ENCODE data around the gene GRID1. TPM values are rescaled to one million over a fixed set of nuclear protein-coding genes. Genes with fewer than 3 reads are reported as not detected.

GRID1 gene
- total RNA-seq, 1 experiment from 2014 or later, result 0.37 TPM

- TF ChIP-seq NR1H2 (CRISPR knock-in tag; IDR thresholded peaks at IDR 0.05), result no peak
Measured at GRCh38 chr10:86248062-86248461, 118.5 kb downstream of the GRID1 start (continued).

- H3K36me3 Mint-ChIP-seq, result peaks cover 10% of the 10 kb centered on the region
- ChIA-PET CTCF (interaction anchor here (0.6 to 1.2 kb wide), 2 partner anchors 45 to 147 kb away, joined by 3 to 5 read pairs; no protein-coding TSS in a partner anchor), POLR2A (no interaction called here)
- peaks cover 6% of the 10 kb centered on the region; the same call in 1 of the 2 replicates for H3K4me1 Mint-ChIP-seq
- ATAC-seq (no peak), DNase-seq (ENCODE audit: low spot score) (no peak)
- TF ChIP-seq NR2C2 (CRISPR knock-in tag; IDR thresholded peaks at IDR 0.05) (no peak), ELF4 (CRISPR knock-in tag; IDR thresholded peaks at IDR 0.05; ENCODE audit: low read depth) (no peak), GTF2I (CRISPR knock-in tag; conservative IDR thresholded peaks at IDR 0.05) (no peak), E2F1 (CRISPR knock-in tag; IDR thresholded peaks at IDR 0.05) (no peak), ATF6 (CRISPR knock-in tag; IDR thresholded peaks at IDR 0.05) (no peak), STAT6 (CRISPR knock-in tag; conservative IDR thresholded peaks at IDR 0.05; ENCODE audit: low read depth) (no peak), RORB (CRISPR knock-in tag; IDR thresholded peaks at IDR 0.05) (no peak), ZNF317 (CRISPR knock-in tag; IDR thresholded peaks at IDR 0.05; ENCODE audit: borderline replicate concordance, low read depth) (no peak), ZMAT4 (CRISPR knock-in tag; IDR thresholded peaks at IDR 0.05) (no peak), NFYB (CRISPR knock-in tag; conservative IDR thresholded peaks at IDR 0.05; ENCODE audit: low read depth) (no peak), CREB1 (CRISPR knock-in tag; IDR thresholded peaks at IDR 0.05) (no peak), ZNF425 (CRISPR knock-in tag; conservative IDR thresholded peaks at IDR 0.05) (no peak), ZNF232 (CRISPR knock-in tag; IDR thresholded peaks at IDR 0.05) (no peak), TCF7 (CRISPR knock-in tag; IDR thresholded peaks at IDR 0.05; ENCODE audit: low read depth) (no peak), HMGA2 (CRISPR knock-in tag; IDR thresholded peaks at IDR 0.05) (no peak), ZNF263 (CRISPR knock-in tag; IDR thresholded peaks at IDR 0.05; ENCODE audit: low read depth) (no peak), NFATC4 (CRISPR knock-in tag; IDR thresholded peaks at IDR 0.05) (no peak), MXD4 (CRISPR knock-in tag; IDR thresholded peaks at IDR 0.05; ENCODE audit: borderline replicate concordance) (no peak), ATF1 (CRISPR knock-in tag; IDR thresholded peaks at IDR 0.05) (no peak)
- H3K27me3 Mint-ChIP-seq (ENCODE audit: low read depth), result no peaks in the 10 kb centered on the region
- peaks cover 13% of the 10 kb centered on the region for H3K9me3 Mint-ChIP-seq
- H3K27ac Mint-ChIP-seq, result no peak overlapping the region
- H3K4me3 Mint-ChIP-seq, result no peak overlapping the region
Measured at GRCh38 chr10:86247588-86247987, 119.0 kb downstream of the GRID1 start.

Data from WTC11 (cell line).